Measurements from ENCODE around the gene ULK3.

Gene ULK3

DNA sequence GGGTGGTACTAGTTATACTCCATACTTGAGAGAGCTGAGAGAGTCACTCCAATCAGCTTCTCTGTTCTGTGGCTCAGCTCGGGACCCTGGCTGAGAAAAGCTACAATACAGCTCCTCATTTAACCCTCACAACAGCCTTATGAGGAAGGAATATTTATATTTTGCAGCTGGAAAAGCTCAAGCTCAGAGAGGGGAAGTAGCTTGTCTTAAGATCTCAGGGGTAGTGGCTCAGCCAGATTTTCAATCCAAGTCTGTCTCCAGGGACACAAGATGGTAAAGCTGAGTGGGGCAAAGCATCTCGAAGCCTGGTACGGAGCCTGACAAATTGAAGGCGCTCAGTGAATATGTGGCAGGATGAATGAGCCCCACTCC, 15.4 kb upstream of the ULK3 start:
- Mint-ChIP-seq H3K27me3 (no peaks in the 10 kb centered on the region), H3K4me3 (no peak overlapping the region), H3K36me3 (peaks cover 12% of the 10 kb centered on the region), H3K4me1 (peaks cover 34% of the 10 kb centered on the region), H3K9me3 (no peaks in the 10 kb centered on the region), H3K27ac (no peak overlapping the region)
- CTCF ChIA-PET, result interaction anchor here (1.0 to 2.7 kb wide), 5 partner anchors 12 to 74 kb away, joined by 3 to 14 read pairs (median 3); no protein-coding TSS in a partner anchor
- DNase-seq, result no peak

DNA sequence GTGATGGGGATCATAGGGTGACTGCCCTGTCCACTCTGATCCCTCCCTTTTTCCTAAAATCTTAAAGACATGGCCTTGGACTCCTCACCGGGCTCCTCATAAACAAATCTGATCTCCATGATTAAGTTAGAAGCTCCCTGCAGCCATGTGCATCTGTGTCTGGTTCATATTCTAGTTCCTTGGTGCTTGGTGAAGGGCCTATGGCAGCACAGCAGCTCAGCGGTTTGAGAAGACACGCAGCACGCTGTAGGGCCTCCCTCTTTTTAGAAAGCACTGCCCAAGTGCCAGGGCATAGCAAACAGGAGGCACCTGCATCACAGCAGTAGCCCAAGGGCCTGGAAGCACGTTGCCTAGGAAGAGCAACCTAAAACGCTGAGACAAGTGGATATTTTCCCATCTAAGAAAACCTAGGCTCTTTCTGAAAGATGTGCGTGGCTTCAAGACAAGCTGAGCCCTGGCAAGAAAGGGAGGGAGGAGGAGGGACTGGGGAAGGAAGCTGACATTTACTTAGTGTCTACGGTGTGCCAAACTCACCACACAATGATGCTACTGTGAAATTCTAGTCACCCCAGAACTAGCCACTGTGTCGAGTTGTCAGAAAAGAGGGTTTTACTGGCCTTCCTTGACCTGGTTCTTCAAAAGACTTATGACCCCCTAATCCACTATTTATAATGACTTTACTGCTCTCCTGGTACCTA, 14.9 kb upstream of the ULK3 start:
- Mint-ChIP-seq H3K9me3 (no peaks in the 10 kb centered on the region), H3K27ac (peak overlapping the region; percentile 58), H3K36me3 (peaks cover 17% of the 10 kb centered on the region), H3K4me1 (peaks cover 34% of the 10 kb centered on the region), H3K27me3 (no peaks in the 10 kb centered on the region), H3K4me3 (no peak overlapping the region)
- CTCF ChIA-PET, result interaction anchor here (1.0 to 2.7 kb wide), 5 partner anchors 12 to 73 kb away, joined by 3 to 14 read pairs (median 3); no protein-coding TSS in a partner anchor
- DNase-seq, result no peak

DNA sequence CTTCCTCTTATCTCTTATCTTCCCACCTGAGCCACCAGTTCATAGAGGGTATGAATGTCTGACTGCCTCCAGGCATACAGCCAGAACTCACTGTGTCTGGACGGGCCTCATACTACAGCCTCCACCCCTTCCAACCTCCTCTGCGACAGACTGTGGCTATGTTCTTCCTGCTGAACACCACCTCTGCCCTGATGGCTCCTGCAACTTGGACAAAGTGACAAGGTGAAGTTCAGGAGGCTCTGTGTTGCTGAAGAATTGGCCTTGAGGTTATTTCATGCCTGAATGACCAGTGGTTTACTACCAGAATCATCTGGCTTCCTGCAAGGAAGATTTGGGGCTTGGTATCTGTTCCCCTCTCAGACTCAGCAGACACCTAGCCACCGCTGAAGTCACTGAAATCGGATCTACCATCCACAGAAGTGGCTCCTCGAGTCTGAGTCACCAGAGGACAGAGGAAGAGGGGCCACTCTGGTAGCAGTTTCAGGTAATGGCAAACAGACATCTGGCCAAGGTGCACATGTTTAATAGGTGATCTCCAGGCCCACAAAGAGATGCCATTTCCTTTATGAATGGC, 14.2 kb upstream of the ULK3 start:
- H3K36me3 Mint-ChIP-seq, result peaks cover 22% of the 10 kb centered on the region
- peak overlapping the region; percentile 58 for H3K27ac Mint-ChIP-seq
- CTCF ChIA-PET, result interaction anchor here (0.6 to 2.6 kb wide), 4 partner anchors 14 to 86 kb away, joined by 3 to 11 read pairs (median 3); partner anchors contain the start of gene ULK3
- no peaks in the 10 kb centered on the region for H3K27me3 Mint-ChIP-seq
- peaks cover 34% of the 10 kb centered on the region for H3K4me1 Mint-ChIP-seq
- no peak for DNase-seq
- H3K9me3 Mint-ChIP-seq, result no peaks in the 10 kb centered on the region
- no peak overlapping the region for H3K4me3 Mint-ChIP-seq

DNA sequence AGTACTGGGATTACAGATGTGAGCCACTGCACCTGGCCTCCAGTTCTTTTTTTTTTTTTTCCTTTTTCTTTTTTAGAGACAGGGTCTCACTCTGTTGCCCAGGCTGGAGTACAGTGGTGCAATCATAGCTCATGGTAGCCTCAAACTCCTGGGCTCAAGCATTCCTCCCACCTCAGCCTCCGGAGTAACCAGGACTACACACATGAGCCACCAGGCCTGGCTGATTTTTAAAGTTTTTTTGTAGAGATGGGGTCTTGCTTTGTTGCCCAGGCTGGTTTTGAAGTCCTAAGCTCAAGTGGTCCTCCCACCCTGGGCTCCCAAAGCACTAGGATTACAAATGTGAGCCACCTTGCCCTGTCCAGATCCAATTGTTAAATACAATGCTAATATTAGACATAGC, 13.6 kb upstream of the ULK3 start:
- no peak overlapping the region for H3K27ac Mint-ChIP-seq
- no peak overlapping the region for H3K4me3 Mint-ChIP-seq

DNA sequence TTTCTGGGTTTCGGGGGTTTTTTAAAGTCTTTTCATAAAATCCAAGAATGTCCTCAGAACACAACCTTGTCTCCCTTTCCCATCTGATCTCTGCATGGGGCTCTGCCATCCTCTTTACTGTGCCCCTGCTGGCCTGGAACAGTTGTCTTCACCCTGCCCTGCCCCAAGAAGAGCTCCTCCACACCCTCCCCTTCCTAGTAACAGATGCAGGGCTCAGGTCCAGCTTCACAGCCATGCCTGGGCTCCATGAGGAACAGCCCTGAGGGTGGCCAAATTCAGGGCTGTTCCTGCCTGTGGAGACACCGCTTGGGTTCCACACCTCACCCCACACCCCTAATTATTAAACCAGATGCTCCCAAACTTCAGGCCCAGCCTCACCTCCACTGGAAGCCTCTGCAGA, 12.9 kb upstream of the ULK3 start:
- H3K27ac Mint-ChIP-seq, result peak overlapping the region; percentile 75
- H3K27me3 Mint-ChIP-seq, result no peaks in the 10 kb centered on the region
- CTCF ChIA-PET, result interaction anchor here (0.5 to 1.3 kb wide), 2 partner anchors 26 to 75 kb away, joined by 3 read pairs; no protein-coding TSS in a partner anchor
- H3K4me1 Mint-ChIP-seq, result peaks cover 30% of the 10 kb centered on the region
- peaks cover 35% of the 10 kb centered on the region for H3K36me3 Mint-ChIP-seq
- no peaks in the 10 kb centered on the region for H3K9me3 Mint-ChIP-seq
- no peak for DNase-seq
- no peak overlapping the region for H3K4me3 Mint-ChIP-seq

More for the DNA sequence above, 13.6 kb upstream of the ULK3 start:
- Mint-ChIP-seq H3K9me3 (no peaks in the 10 kb centered on the region), H3K36me3 (peaks cover 28% of the 10 kb centered on the region), H3K27me3 (no peaks in the 10 kb centered on the region), H3K4me1 (peaks cover 34% of the 10 kb centered on the region)
- CTCF ChIA-PET, result interaction anchor here (0.6 to 1.3 kb wide), 4 partner anchors 13 to 86 kb away, joined by 3 read pairs; partner anchors contain the start of gene ULK3
- no peak for DNase-seq

DNA sequence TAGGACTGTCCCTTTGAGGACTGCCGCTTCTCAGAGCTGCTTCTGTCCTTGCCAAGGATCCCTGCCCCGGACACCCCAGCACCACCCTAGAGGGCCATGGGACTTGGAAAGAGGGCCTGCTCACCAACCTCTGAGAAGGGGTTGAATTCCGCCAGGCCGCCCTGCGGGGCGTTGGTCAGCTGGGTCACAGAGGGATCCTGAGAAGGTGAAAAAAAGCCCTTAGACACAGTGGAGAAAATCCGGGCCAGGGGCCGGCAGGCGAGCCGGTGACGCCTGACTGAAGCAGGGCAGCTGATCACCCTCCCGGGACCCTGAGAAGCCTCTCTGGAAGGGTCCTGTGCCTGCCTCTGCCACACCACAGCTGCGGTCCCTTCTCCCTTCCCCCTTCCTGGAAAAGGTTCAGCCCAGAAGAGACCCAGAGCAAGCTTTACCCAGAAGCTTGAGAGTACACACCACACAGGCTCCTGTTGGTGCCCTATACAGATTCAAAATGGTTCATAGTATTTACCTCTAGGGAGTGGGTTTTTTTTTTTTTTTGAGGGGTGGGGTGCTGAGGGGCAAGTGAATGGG, 11.6 kb upstream of the ULK3 start:
- CTCF ChIA-PET, result no interaction called here
- no peaks in the 10 kb centered on the region for H3K9me3 Mint-ChIP-seq
- peaks cover 27% of the 10 kb centered on the region for H3K4me1 Mint-ChIP-seq
- peaks cover 42% of the 10 kb centered on the region for H3K36me3 Mint-ChIP-seq
- H3K27ac Mint-ChIP-seq, result no peak overlapping the region
- no peaks in the 10 kb centered on the region for H3K27me3 Mint-ChIP-seq
- no peak overlapping the region for H3K4me3 Mint-ChIP-seq
- DNase-seq, result no peak

DNA sequence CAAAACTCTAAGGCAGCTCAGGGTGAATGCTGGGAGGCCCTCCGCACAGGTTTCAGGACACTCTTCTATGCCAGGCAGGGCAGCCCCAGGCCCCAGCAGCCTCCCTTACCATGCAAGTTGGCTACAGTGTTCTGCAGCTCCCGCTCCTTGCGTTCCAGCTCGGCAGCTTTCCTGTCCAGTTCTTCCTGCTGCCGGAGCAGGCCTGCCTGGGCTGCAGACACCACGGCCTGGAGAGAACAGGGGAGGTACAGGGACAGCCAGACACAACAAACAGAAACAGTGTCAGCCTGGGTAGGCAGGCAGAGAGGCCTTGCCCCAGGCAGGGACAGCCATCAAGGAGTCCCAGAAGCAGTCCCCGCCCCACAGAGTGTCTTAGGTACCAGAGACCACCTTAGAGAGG, 9.0 kb upstream of the ULK3 start:
- H3K4me1 Mint-ChIP-seq, result peaks cover 13% of the 10 kb centered on the region
- H3K4me3 Mint-ChIP-seq, result no peak overlapping the region
- no peak for DNase-seq
- H3K27ac Mint-ChIP-seq, result no peak overlapping the region
- no peaks in the 10 kb centered on the region for H3K27me3 Mint-ChIP-seq
- H3K9me3 Mint-ChIP-seq, result no peaks in the 10 kb centered on the region
- H3K36me3 Mint-ChIP-seq, result peaks cover 56% of the 10 kb centered on the region
- CTCF ChIA-PET, result interaction anchor here (1.0 kb wide), 1 partner anchor 82 kb away, joined by 4 read pairs; no protein-coding TSS in a partner anchor

DNA sequence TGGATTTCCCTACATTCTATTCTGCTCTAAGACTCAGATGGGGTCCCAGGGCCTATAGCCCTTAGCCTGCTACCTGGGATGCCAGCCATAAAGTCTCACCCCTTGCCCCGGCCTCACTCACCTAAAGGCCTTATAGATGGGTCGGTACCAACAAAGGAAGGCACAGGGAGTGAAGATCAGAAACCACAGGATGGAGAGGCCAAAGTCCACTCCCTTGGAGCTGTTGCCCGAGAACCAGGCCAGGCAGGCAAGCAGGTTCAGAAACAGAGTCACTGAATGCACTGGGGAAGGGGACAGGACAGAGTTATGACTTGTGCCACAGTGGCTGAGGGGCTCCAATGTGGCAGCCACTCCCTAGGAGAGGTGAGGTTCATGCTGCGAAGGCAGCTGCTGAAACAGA, 7.4 kb upstream of the ULK3 start:
- Mint-ChIP-seq H3K27me3 (no peaks in the 10 kb centered on the region), H3K27ac (no peak overlapping the region), H3K4me1 (peaks cover 19% of the 10 kb centered on the region), H3K9me3 (no peaks in the 10 kb centered on the region), H3K36me3 (peaks cover 62% of the 10 kb centered on the region), H3K4me3 (no peak overlapping the region)
- DNase-seq, result no peak
- CTCF ChIA-PET, result no interaction called here

DNA sequence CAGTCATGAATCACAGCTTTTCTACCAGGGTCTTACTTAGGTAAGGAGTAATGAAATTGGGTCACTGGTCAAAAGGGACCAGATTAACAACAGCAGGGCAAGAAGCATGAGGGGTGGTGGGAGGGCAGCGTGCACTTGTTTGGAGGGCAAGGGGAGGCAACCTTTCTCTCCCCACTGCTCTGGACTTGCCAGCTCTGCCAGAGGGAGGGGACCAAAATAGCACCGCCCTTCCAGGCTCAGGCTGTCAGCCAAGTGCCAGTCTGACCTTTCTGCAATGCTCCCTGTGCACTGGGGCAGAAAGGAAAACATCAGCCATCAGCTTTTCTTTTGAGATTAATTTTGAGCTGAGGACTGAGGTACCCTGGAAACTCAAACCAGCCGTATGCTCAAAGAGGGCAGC, 4.5 kb upstream of the ULK3 start:
- no peaks in the 10 kb centered on the region for H3K27me3 Mint-ChIP-seq
- peaks cover 43% of the 10 kb centered on the region for H3K4me1 Mint-ChIP-seq
- no peak overlapping the region for H3K27ac Mint-ChIP-seq
- H3K4me3 Mint-ChIP-seq, result no peak overlapping the region
- H3K36me3 Mint-ChIP-seq, result peaks cover 58% of the 10 kb centered on the region
- DNase-seq, result no peak
- H3K9me3 Mint-ChIP-seq, result no peaks in the 10 kb centered on the region
- CTCF ChIA-PET, result interaction anchor here (1.1 to 2.7 kb wide), 4 partner anchors 23 to 75 kb away, joined by 4 to 10 read pairs (median 5); no protein-coding TSS in a partner anchor

DNA sequence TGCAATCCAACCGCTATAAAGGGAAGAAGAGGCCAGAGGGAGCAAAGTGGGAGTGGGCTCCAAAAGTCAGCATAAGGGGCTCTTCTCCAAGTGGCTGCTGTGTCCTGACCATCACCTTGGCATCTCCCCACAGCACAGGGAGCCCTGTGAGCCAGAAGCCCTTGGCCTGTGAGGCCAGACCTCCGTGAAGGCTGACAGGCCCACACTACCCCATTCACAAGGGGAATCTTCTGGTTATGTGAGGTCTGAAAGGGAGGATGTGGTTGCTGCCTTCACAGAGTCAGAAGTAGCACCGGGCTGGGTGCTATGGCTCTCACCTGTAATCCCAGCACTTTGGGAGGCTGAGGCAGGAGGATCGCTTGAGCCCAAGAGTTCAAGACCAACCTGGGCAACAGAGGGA, 2.6 kb upstream of the ULK3 start:
- H3K36me3 Mint-ChIP-seq, result peaks cover 56% of the 10 kb centered on the region
- H3K27ac Mint-ChIP-seq, result peak overlapping the region; percentile 92
- no peaks in the 10 kb centered on the region for H3K9me3 Mint-ChIP-seq
- H3K4me3 Mint-ChIP-seq, result peak overlapping the region; percentile 61
- CTCF ChIA-PET, result interaction anchor here (0.7 to 3.6 kb wide), 5 partner anchors 24 to 752 kb away, joined by 3 to 27 read pairs (median 6); no protein-coding TSS in a partner anchor
- H3K4me1 Mint-ChIP-seq, result peaks cover 62% of the 10 kb centered on the region
- H3K27me3 Mint-ChIP-seq, result no peaks in the 10 kb centered on the region
- peak; percentile 50 for DNase-seq

DNA sequence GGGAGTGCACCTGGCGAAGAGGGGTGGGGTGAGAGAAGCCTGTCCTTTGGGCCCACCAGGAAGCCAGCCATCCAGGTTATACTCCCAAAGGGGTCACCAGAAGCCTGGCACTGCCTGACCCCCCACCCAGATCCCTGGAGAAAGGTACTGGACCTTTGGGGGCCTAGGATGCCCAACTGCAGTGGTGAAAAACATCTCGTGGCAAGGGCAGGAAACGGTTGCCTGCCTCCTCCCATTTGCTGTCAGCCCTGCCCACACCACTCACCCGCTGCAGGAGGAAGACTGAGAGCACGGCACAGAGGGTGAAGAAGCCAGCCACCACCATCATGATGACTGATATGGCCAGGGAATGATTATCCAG, 2.2 kb upstream of the ULK3 start:
- Mint-ChIP-seq H3K36me3 (peaks cover 55% of the 10 kb centered on the region), H3K4me1 (peaks cover 62% of the 10 kb centered on the region), H3K27ac (peak overlapping the region; percentile 92), H3K9me3 (no peaks in the 10 kb centered on the region), H3K4me3 (peak overlapping the region; percentile 61), H3K27me3 (no peaks in the 10 kb centered on the region)
- DNase-seq, result peak; percentile 77
- CTCF ChIA-PET, result interaction anchor here (0.8 to 3.6 kb wide), 15 partner anchors 9 to 210 kb away, joined by 3 to 27 read pairs (median 4); partner anchors contain the start of gene MPI

DNA sequence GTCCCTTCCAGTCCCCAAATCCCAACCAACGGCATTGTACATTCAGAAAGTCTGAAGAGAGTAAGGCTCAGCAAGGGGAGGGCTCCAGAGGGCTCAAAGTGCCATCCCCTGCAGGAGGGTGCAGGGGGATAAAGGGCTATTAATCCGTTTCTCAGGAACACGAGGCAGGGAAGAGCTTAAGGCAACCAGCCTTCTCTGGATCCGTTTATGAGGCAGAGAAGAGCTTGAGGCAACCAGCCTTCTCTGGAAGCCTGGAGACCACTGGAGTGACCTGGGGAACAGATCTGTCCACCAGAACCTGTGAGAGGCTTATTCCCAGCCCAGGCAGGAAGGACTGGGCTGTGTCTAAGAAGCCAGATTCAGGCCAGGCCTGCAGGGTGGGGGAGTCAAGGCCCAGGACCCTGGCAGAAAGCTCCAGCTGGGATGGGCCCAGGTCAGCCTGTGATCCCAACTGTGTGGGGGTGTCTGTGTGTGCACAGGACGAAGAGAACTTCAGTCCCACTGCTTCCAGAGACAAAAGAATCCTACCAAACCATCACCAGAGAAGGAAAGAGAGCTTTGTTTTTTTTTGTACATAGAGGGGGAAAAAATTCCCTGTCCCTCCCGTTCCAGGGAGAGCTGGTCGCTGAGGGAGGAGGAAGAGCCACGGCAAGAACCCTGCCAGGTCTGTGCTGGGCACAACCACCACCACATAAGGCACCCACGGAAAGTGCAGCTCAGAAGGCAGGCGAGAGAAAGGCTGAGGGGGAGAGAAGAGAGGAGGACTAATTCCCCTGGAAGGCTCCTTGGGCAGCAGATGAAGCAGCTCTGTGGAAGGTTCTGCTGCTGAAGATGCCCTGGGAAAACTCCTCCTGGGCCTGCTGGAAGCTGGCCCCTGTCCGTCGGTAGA, 1.6 kb upstream of the ULK3 start:
- Mint-ChIP-seq H3K27me3 (no peaks in the 10 kb centered on the region), H3K4me1 (peaks cover 62% of the 10 kb centered on the region), H3K4me3 (peak overlapping the region; percentile 61), H3K36me3 (peaks cover 52% of the 10 kb centered on the region), H3K9me3 (no peaks in the 10 kb centered on the region), H3K27ac (peak overlapping the region; percentile 92)
- CTCF ChIA-PET, result interaction anchor here (0.5 to 3.6 kb wide), 17 partner anchors 9 to 1059 kb away, joined by 3 to 27 read pairs (median 4); partner anchors contain the start of genes FBXO22 and MPI
- no peak for DNase-seq

DNA sequence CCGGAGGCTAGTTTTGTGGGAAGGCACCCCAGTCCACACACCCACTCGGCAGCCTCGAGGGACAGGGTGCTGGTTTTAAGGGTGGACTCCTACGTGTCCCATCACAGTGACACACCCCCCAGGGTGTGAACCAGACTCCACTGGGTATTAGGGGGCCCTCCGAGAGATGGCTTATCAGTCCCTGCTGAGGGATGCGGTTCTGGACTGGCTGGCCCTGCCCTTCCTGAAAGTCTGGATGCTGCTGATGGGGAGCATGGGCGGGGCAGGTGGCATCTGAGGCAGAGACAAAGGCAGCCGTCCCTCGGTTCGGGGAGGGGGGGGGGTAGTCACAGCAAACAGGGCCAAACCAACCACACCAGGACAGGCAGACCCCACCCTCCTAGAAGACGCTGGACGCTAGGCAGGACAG, 939 bp upstream of the ULK3 start:
- H3K36me3 Mint-ChIP-seq, result peaks cover 53% of the 10 kb centered on the region

More for the DNA sequence above, 939 bp upstream of the ULK3 start:
- peak overlapping the region; percentile 95 for H3K4me3 Mint-ChIP-seq
- peaks cover 62% of the 10 kb centered on the region for H3K4me1 Mint-ChIP-seq
- H3K27me3 Mint-ChIP-seq, result no peaks in the 10 kb centered on the region
- CTCF ChIA-PET, result interaction anchor here (0.5 to 3.6 kb wide), 13 partner anchors 13 to 1060 kb away, joined by 3 to 27 read pairs (median 5); partner anchors contain the start of genes FBXO22 and MPI
- no peak for DNase-seq
- H3K9me3 Mint-ChIP-seq, result no peaks in the 10 kb centered on the region
- peak overlapping the region; percentile 92 for H3K27ac Mint-ChIP-seq

All from activated naive CD4-positive, alpha-beta T cell treated with anti-CD3 and anti-CD28 coated beads, Interleukin-2, amount 10 ng/mL, durations not matched to agents 7 days and 5 days (primary cell).